NT2/D1 (cell line): ENCODE results near the gene ACACA.

ENCODE experiments used
- DNase-seq: peaks from one replicate; pipeline ENCODE4 v3.0.0-alpha.2; 2011; ENCODE audit warnings: low read depth, low spot score
- H3K27me3 ChIP-seq: 2 replicates; pipeline ENCODE4 v1.6.0; 2011; ENCODE audit warnings: mild to moderate bottlenecking; ENCODE audit not compliant: insufficient read length, insufficient read depth
- H3K36me3 ChIP-seq: 2 replicates; pipeline ENCODE4 v1.6.1; 2011; ENCODE audit warnings: mild to moderate bottlenecking, low read length, mixed read lengths; ENCODE audit not compliant: insufficient read depth, insufficient read length
- H3K4me1 ChIP-seq: 2 replicates; pipeline ENCODE4 v1.5.1; 2011; ENCODE audit not compliant: insufficient read depth, insufficient read length
- H3K4me3 ChIP-seq: 2 replicates; pipeline ENCODE4 v1.5.1; 2011; ENCODE audit warnings: low read depth; ENCODE audit not compliant: insufficient read length
- H3K9ac ChIP-seq: 2 replicates; pipeline ENCODE4 v1.6.0; 2011; ENCODE audit warnings: low read depth; ENCODE audit not compliant: insufficient read length
- H3K9me3 ChIP-seq: 2 replicates; pipeline ENCODE4 v1.5.1; 2011; ENCODE audit warnings: mild to moderate bottlenecking, low read length; ENCODE audit not compliant: insufficient read depth
- SUZ12 ChIP-seq: IDR thresholded peaks from 2 replicates; pipeline ENCODE4 v1.6.1; 2011; ENCODE audit not compliant: insufficient read length, insufficient read depth; ENCODE audit errors: extremely low read depth
- YY1 ChIP-seq: IDR thresholded peaks from 2 replicates; pipeline ENCODE4 v1.6.1; 2011; ENCODE audit not compliant: insufficient read length, insufficient read depth
- ZNF274 ChIP-seq: IDR thresholded peaks from 2 replicates; pipeline ENCODE4 v1.6.1; 2011; ENCODE audit warnings: mild to moderate bottlenecking, low read depth, low read length

ACACA gene

DNA sequence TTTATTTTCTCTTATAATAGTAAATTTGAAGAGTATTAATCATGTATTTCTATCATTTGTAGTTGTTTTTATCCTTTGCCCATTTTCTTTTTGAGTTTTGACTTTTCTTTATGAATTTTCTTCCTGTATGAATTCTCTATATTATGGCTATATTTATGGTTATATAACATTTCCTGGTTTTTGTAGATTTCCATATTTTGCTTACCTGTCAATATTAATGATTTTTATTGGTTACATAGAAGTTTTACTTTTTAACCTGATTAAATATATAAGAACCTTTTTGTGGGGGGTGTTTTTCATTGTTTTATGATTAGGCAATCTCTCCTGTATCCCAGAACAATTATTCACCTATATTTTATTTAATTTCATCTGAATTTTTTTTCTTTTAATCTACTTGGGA is 364.7 kb downstream of the ACACA start:
- no peaks in the 10 kb centered on the region for H3K27me3 ChIP-seq
- no peak overlapping the region for H3K9ac ChIP-seq
- H3K4me1 ChIP-seq = peaks cover 13% of the 10 kb centered on the region
- TF ChIP-seq ZNF274 = no peak
- no peak for TF ChIP-seq SUZ12
- TF ChIP-seq YY1 = no peak
- no peak for DNase-seq
- H3K9me3 ChIP-seq = no peaks in the 10 kb centered on the region
- H3K36me3 ChIP-seq = no peaks in the 10 kb centered on the region
- no peak overlapping the region for H3K4me3 ChIP-seq

DNA sequence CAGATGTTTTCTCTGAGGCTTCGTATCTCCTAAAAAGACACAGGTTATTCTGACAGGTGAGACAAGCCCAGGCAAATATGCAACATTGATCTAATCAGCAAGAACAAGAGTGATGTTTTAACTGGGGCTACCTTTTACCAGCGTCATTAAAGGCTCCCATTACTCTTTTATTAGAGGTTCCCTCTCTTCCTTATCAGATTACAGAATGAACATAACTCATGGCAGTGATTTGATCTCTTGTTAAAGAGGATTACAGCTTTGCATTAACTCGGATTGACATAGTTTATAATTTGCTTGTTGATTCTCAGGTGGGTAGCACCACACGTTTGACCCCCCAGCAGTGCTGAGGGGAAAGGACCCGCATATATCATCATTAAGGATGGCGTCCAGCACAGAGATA is 367.4 kb downstream of the ACACA start:
- DNase-seq = no peak
- H3K36me3 ChIP-seq = no peaks in the 10 kb centered on the region
- TF ChIP-seq ZNF274 (no peak), SUZ12 (no peak), YY1 (no peak)
- H3K27me3 ChIP-seq = no peaks in the 10 kb centered on the region
- no peak overlapping the region for H3K4me3 ChIP-seq
- no peaks in the 10 kb centered on the region for H3K4me1 ChIP-seq
- H3K9ac ChIP-seq = no peak overlapping the region
- H3K9me3 ChIP-seq = no peaks in the 10 kb centered on the region

GRCh38 chr17:37037590-37038155 is 369.0 kb downstream of the ACACA start:
- H3K36me3 ChIP-seq = peaks cover 3% of the 10 kb centered on the region
- no peak for DNase-seq
- H3K4me1 ChIP-seq = no peaks in the 10 kb centered on the region
- no peaks in the 10 kb centered on the region for H3K9me3 ChIP-seq
- TF ChIP-seq SUZ12 (no peak), ZNF274 (no peak), YY1 (no peak)
- no peak overlapping the region for H3K9ac ChIP-seq
- H3K27me3 ChIP-seq = no peaks in the 10 kb centered on the region
- H3K4me3 ChIP-seq = no peak overlapping the region
